ENCODE results near the gene OLA1. TPM values are rescaled to one million over a fixed set of nuclear protein-coding genes. Genes with fewer than 3 reads are reported as not detected.

OLA1 gene
- total and polyA plus RNA-seq, 2 of the 4 experiments (the other 2 are of a cell fraction): 54.7 to 71.2 TPM

- ChIA-PET POLR2A (ENCODE audit: unreplicated experiment) (no interaction called here), CTCF (no interaction called here)
- no peak overlapping the region for H2AFZ ChIP-seq (replicated peaks; ENCODE audit: low read length, poor library complexity)
- H3K4me2 ChIP-seq (ENCODE audit: low read depth, low read length): no peak overlapping the region
- intact Hi-C loops (cut with micrococcal nuclease) (no loop called here), dilution Hi-C loops (cut with HindIII; ENCODE audit: low sequenced_read_pairs, unreplicated experiment) (no loop called here), in situ Hi-C loops (cut with MboI; ENCODE audit: low sequenced_read_pairs) (no loop called here)
- no peak overlapping the region for H2BK20ac ChIP-seq (ENCODE audit: low read depth, low read length)
- no peak overlapping the region for H3K56ac ChIP-seq (ENCODE audit: extremely low read depth, insufficient read depth, low read length)
- no peak overlapping the region for H3K4me3 ChIP-seq (ENCODE audit: insufficient read depth, low read depth, low read length)
- peaks cover 10 to 42% of the 10 kb centered on the region in 2 experiments; a peak in 3 of 4 replicates for H3K79me1 ChIP-seq (ENCODE audit: low read depth in 1 of 2, low read length in 2 of 2)
- BruUV-seq (replicated peaks): no TSS peak
- H2BK5ac ChIP-seq (ENCODE audit: low read depth, low read length, poor library complexity, severe bottlenecking): no peak overlapping the region
- H4K91ac ChIP-seq (ENCODE audit: insufficient read depth, low read depth, low read length): no peak overlapping the region
- no peak overlapping the region for H3K9ac ChIP-seq (ENCODE audit: low read depth, low read length)
- DNase-seq (no peak), ATAC-seq (ENCODE audit: low read depth) (no peak)
- H4K8ac ChIP-seq (ENCODE audit: low read depth in 2 of 2, low read length in 2 of 2): no peak overlapping the region
- H3K4me1 ChIP-seq (ENCODE audit: control insufficient read depth, insufficient read depth, low read length): peaks cover 2% of the 10 kb centered on the region; the same call in 1 of the 2 replicates
- H3K27me3 ChIP-seq (ENCODE audit: control insufficient read depth, insufficient read depth, low read length): no peaks in the 10 kb centered on the region
- H2AK9ac ChIP-seq (replicated peaks; ENCODE audit: low read depth, low read length, poor library complexity): no peak overlapping the region
- no peak overlapping the region for H3K4ac ChIP-seq (ENCODE audit: low read depth, low read length)
- no peak overlapping the region for H2BK15ac ChIP-seq (ENCODE audit: low read depth, low read length)
- H3K14ac ChIP-seq (replicated peaks; ENCODE audit: low read depth, low read length): no peak overlapping the region
- H3K27ac ChIP-seq (ENCODE audit: insufficient read depth, low read length): no peak overlapping the region
- no peaks in the 10 kb centered on the region for H3K36me3 ChIP-seq (ENCODE audit: control insufficient read depth, insufficient read depth, low read length)
- TF ChIP-seq FOS (IDR thresholded peaks at IDR 0.05; ENCODE audit: low read depth, low read length) (no peak), CEBPB (IDR thresholded peaks at IDR 0.05; ENCODE audit: low read depth, low read length) (no peak), MXI1 (IDR thresholded peaks at IDR 0.05; ENCODE audit: borderline replicate concordance, low read depth, low read length) (no peak), MAFK (IDR thresholded peaks at IDR 0.05; ENCODE audit: low read depth, low read length) (no peak), BHLHE40 (IDR thresholded peaks at IDR 0.05; ENCODE audit: low read depth, low read length) (no peak), RAD21 (IDR thresholded peaks at IDR 0.05; ENCODE audit: low read length) (no peak), RFX5 (IDR thresholded peaks at IDR 0.05; ENCODE audit: low read depth, low read length) (no peak), USF2 (IDR thresholded peaks at IDR 0.05; ENCODE audit: low read depth, low read length) (no peak)
- no peak overlapping the region for H3K23ac ChIP-seq (ENCODE audit: low read depth, low read length)
- H3K9me1 ChIP-seq (ENCODE audit: insufficient read depth, low read length): no peaks in the 10 kb centered on the region; the same call in 1 of the 2 replicates
- no peaks in the 10 kb centered on the region; the same call in 1 of the 2 replicates for H4K20me1 ChIP-seq (ENCODE audit: insufficient read depth, low read length)
- no peak overlapping the region for H3K18ac ChIP-seq (ENCODE audit: low read depth, low read length)
- H2AK5ac ChIP-seq (ENCODE audit: low read depth, low read length): no peak overlapping the region
- H3K9me3 ChIP-seq (ENCODE audit: control insufficient read depth, insufficient read depth, low read length): no peaks in the 10 kb centered on the region
- no CpG with 5 or more reads among the region's 1 CpG for WGBS, 2 experiments (ENCODE audit: extremely low coverage in 2 of 2, insufficient read length in 1 of 2)
- no peak overlapping the region for H4K5ac ChIP-seq (ENCODE audit: low read depth, low read length)
- no peak overlapping the region for H2BK120ac ChIP-seq (ENCODE audit: low read depth, low read length)
These were observed 65.3 kb downstream of the OLA1 start for GRCh38 chr2:174183076-174183475.

All from IMR-90 (cell line).